Stimulated activated CD4-positive, alpha-beta T cell treated with anti-CD3 and anti-CD28 coated beads, Interleukin-12 subunit alpha, Interleukin-12 subunit beta, amount 100 ng/mL, for 48 hours (primary cell): Measurements from ENCODE around the gene CCR7.

Experiments
- DNase-seq, 3 donors: peaks; one replicate each; pipeline ENCODE4 v3.0.0-alpha.2; 2020; ENCODE audit warnings: low read depth in 2 of 3, low spot score in 1 of 3

The CCR7 gene

GRCh38 chr17:40563220-40564052 lies 1.8 kb downstream of the CCR7 start:
- peak in 2 of 3 donors; percentile 72 to 73 for DNase-seq

DNA sequence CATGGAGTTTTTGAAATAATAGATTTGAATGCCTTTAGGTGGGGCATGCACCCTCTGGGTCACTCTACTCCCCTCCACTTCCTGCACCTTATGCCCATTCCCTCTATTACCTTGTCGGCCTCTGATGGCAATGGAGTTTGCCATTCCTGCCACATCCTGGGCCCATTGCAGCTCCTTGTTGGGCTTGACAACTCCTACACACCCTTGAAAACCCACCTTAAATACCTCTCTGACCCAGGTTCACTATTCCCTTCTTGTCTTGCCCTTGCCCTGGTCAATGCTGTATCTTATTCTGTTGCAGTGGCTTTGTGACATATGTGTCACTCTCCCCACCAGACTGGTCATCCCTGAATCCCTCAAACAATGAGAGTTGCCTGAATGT lies 2.4 kb downstream of the CCR7 start:
- DNase-seq = no peak

DNA sequence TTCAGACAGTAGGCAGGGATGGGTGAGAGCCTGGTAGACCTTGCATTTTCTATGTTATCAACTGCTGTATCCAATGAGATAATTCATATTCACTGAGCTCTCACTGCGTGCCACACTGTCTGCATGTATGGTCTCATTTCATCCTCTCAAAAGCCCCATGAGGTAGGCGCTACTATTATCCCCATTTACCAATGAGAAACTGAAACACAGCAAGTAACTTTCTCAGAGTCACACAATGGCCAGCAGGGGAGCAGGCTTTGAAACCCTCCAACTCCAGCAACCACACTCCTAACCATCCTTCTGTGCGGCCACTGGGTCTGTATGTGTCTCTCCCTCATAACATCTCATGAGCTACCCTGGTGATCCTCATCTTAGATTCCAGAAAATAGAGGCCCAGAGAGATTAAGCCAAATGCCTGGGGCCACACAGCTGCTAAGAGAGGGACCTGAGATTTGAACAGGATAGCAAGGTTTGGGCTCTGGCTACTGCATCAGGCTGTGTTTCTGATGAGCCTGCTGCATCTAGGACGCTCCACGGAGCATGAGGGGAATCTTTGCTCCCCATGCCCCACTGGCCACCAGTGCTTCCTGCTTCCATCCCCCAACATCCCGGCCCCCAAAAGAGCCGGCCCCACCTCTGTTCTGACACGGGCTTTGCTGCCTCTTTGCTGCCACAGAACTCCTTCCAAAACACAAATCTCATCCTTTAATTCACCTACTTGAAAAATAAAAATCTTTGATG lies 3.2 kb downstream of the CCR7 start:
- peak in 1 of 3 donors; percentile 66 for DNase-seq

GRCh38 chr17:40561294-40561870 lies 3.9 kb downstream of the CCR7 start:
- DNase-seq = no peak

- DNase-seq = peak in 2 of 3 donors; percentile 80
Measured at GRCh38 chr17:40560592-40561293, 4.5 kb downstream of the CCR7 start.

- DNase-seq = peak; percentile 82 to 87 (median 83)
Measured at GRCh38 chr17:40559954-40560591, 5.2 kb downstream of the CCR7 start.

- DNase-seq = no peak
Measured at GRCh38 chr17:40559564-40559916, 5.7 kb downstream of the CCR7 start.

DNA sequence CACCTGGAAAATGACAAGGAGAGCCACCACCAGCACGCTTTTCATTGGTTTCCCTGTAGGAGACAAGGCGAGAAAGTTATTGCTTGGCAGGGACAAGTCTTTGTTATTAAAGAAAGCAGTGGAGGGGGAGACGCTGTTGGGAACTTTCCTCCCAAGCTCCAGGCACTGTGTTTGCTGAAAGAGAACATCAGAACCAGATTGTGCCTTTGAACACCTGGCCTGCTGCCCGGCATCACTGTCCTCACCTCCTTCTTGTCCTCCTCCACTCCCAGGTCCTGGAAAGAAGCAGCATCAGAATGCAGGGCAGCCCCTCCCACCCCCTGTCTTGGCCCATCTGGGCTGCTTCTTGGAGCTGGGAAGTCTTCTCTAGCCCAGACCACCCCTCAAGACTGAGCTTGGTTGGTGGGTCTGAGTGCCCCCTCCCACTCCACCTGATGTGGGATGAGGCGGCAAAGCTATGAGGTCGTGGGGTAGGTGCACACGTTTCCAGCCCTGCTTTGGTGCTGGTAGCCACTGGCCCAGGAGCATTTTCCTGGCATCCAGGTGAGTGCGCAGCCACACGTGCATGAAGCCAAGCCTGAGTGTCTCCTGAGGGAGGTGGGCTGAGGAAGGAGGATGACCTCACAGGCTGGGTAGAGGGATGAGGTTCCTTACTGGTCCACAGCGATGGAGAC lies 6.2 kb downstream of the CCR7 start:
- DNase-seq = no peak

GRCh38 chr17:40558300-40558889 lies 6.9 kb downstream of the CCR7 start:
- DNase-seq = no peak

DNA sequence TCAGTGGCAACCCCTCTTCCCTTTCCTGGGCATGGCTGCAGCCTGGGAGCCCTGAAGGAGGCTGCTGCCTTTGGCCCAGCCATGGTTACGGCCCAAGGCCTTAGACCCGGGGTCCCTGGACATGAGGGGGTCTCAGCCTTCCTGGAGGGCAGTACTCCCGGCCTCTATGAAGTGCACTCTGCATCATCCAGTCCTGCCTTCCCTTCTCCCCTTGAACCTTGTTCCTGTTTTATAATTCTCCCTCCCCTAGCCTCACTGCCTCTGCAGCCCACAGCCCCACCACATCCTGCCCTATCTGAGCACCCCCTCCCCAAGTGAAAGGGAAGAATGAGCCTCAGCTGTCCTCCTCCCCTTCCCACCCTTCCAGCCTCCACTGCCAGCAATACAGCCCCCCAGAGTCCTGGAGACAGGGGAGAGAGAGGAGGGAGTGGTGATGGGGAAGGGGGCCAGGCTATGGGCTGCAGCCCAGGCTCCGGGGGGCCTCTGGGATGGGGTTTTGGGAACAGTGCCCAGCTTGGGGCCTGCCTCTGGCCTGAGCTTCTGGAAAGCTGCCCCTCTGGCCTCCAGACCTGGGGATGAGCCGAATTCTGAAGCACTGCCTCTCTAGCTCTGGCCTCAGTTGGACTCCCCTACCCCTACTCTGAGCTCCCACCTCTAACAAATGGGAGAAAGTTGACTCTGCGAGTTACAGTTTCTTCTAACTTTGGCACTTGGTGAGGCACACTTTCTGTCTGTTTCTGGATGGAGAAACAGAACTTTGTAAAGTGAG lies 7.6 kb downstream of the CCR7 start:
- DNase-seq = no peak

DNA sequence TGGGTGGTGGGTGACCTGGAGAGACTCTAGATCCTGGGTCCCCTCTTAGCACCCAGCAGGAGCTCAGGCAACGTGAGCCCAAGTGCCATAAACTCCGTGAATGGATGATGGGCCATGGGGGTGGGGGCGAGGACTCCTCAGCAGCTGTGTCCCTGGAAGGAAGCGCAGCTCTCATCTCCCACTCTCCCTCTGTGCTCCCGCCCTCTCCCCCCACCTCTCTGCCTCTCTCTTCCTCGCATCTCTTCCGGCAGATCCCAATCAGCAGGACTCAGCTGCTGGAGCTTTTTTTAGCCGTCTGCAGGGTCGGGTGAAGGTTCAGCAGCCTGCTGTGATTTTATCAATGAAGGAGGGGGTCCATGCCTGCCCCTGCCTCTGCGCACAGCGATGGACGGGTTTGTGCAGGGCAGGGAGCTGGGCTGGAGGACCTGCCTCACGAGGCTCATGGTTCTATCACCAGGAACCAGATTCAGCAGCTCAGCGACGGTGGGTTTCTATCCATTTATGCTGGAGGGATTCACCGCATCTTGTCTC lies 8.3 kb downstream of the CCR7 start:
- no peak for DNase-seq

DNA sequence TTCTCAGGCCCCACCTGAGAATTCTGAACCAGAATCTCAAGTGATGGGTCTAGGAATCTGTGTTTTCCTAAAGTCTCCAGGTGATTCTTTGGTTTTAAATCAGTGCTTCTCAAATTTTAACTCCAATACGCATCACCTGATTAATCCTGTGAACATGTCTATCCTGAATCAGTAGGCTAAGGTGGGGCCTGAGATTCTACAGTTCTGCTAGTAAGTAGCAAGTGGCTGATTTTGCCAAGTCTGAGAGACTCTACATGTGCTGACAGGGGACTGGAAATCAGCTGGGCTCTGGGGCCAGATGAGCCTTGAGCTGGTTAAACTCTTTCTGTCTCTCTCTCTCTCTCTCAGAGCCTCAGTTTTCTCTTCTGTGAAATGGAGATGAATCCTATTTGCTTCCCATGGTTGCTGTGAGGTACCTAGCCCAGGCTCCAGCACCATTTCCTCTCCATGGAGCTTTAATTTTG lies 9.0 kb downstream of the CCR7 start:
- DNase-seq = no peak

DNA sequence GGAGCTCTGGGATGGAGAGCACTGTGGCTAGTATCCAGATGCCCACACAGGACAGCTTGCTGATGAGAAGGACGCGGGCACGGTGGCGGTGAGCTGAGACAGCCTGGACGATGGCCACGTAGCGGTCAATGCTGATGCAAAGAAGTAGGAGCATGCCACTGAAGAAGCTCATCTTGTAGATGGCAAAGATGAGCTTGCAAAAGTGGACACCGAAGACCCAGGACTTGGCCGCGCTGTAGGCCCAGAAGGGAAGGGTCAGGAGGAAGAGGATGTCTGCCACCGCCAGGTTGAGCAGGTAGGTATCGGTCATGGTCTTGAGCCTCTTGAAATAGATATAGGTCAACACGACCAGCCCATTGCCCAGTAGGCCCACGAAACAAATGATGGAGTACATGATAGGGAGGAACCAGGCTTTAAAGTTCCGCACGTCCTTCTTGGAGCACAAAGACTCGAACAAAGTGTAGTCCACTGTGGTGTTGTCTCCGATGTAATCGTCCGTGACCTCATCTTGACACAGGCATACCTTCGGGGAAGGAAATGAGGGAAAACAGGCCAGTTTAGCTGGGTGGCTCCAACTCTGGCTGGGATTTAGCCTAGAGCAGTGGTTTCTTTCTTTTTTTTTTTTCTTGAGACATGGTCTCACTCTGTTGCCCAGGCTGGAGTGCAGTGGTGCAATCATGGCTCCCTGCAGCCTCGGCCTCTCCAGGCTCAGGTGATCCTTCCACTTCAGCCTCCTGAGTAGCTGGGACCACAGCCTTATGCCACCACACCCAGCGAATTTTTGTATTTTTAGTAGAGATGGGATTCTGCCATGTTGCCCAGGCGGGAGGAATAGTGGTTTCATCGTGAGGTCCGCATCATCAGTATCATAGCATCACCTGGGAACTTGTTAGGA lies 9.7 kb downstream of the CCR7 start:
- DNase-seq = no peak

DNA sequence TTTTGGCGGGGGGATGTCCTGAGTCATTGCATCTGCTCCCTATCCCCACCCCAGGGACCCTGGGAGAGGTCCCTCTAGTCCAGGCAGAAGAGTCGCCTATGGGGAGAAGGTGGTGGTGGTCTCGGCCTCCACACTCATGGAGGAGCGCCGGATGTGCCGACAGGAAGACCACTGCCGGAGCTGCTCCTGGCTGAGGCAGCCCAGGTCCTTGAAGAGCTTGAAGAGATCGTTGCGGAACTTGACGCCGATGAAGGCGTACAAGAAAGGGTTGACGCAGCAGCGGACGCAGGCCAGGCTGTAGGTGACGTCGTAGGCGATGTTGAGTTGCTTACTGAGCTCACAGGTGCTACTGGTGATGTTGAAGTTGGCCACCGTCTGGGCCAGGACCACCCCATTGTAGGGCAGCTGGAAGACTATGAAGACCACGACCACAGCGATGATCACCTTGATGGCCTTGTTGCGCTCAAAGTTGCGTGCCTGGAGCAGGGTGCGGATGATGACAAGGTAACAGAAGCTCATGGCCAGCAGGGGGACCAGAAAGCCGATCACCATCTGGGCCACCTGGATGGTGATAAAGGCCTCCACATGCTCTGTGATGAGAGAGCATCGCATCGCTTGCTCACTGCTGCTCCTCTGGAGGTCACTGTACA lies 10.5 kb downstream of the CCR7 start:
- no peak for DNase-seq

DNA sequence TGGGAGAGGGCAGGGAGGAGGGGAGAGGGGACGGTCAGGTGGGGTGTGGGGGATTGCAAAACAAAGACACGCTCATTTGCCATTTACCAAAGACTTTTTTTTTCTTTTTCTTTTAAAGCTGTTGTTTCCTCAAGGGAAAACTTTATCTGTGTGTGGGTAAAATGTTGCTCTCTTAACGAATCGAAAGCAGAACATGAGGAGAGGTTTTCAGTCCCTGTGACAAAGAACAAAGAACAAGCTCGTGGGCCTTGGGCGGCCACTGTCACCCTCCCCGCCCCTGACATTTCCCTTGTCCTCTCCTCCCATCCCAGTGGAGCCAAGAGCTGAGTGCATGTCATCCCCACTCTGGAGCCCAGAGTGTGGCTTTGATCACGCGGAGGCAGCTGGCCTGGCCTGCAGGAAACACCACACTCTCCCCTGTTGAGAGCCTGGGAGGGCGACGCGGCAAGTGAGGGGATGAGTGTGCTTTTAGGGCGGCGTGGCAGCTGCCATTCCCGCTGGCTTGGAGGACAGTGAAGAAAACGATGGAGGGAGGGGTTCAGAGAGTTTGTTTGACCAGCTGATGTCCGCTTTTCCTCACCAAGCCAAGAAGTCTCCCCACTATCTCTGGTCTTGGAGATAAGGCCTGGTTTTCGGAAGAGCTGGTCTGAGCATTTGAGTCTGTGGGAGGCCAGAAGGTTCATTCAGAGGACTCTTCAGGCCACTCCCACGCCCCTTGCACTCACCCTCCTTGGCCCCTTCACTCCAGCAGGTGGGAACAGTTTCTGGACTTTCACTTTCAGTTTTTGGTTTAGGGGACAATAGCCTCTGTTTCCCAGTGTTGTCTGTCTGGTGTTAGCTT lies 11.4 kb downstream of the CCR7 start:
- DNase-seq = no peak

- DNase-seq = no peak
Measured at GRCh38 chr17:40552806-40553693, 12.2 kb downstream of the CCR7 start.
